ENCODE data around the gene SCG3.

- TF ChIP-seq EZH2 (IDR thresholded peaks at IDR 0.05; ENCODE audit: borderline replicate concordance, low read length) (no peak), CTCF (IDR thresholded peaks at IDR 0.05; ENCODE audit: low read length) (no peak)
Measured at GRCh38 chr15:51766341-51766740, 85.0 kb downstream of the SCG3 start.
